GM12878 (cell line): ENCODE data around the gene FAM124B. TPM values are rescaled to one million over a fixed set of nuclear protein-coding genes. Genes with fewer than 3 reads are reported as not detected.

Experiments used
- ATAC-seq: fragments of 200-7000 bp; cut with Tn5 transposase; 3 replicates; pipeline ENCODE4 v1.9.1; 2020; ENCODE audit warnings: mild to moderate bottlenecking, moderate library complexity
- BruUV-seq: library from RNA; stranded (reverse); fragments of 400-500 nt; replicated peaks from 2 replicates; lab custom pipeline; 2021; lab: Mats Ljungman, UMichigan
- CTCF ChIA-PET: fragments of 300-600 bp; sonication (Branson Sonifier 250); formaldehyde crosslinking; extraction: SDS; loops from one replicate; lab custom pipeline; 2021; ENCODE audit warnings: inconsistent platforms; lab: Yijun Ruan, JAX
- POLR2A ChIA-PET: fragments of 350-600 bp; formaldehyde crosslinking; extraction: SDS; loops from one replicate; lab custom pipeline; 2021; ENCODE audit warnings: inconsistent platforms; lab: Charles Lee
- RAD21 ChIA-PET: fragments of 300-600 bp; sonication (Branson Sonifier 250); formaldehyde crosslinking; loops from one replicate; lab custom pipeline; 2023; ENCODE audit warnings: antibody characterized with exemption; ENCODE audit not compliant: unreplicated experiment; lab: Charles Lee
- SMC1A ChIA-PET: fragments of 300-600 bp; sonication (Branson Sonifier 250); formaldehyde crosslinking; loops from one replicate; lab custom pipeline; 2023; ENCODE audit not compliant: unreplicated experiment, uncharacterized antibody; lab: Charles Lee
- DNase-seq: peaks from one replicate; pipeline ENCODE4 v3.0.0-alpha.2; 2011; ENCODE audit warnings: low read depth, low spot score
- FAIRE-seq: peaks from 3 replicates; lab custom pipeline; 2011; peaks lifted over from hg19 to GRCh38; lab: Jason Lieb, UNC
- H2AFZ ChIP-seq: 2 replicates; pipeline ENCODE4 v1.6.0; 2011; ENCODE audit warnings: low read depth, low read length, control low read depth; ENCODE audit not compliant: control insufficient read depth
- H3K27ac ChIP-seq: 2 replicates; pipeline ENCODE4 v1.5.1; 2011; ENCODE audit warnings: control low read depth; ENCODE audit not compliant: control insufficient read depth, insufficient read depth
- H3K27me3 ChIP-seq, 2 experiments: replicated peaks in 1 of 2; 2 replicates each; pipeline versions ENCODE4 v1.6.0 to v1.6.1; 2011; ENCODE audit warnings: low read length in 1 of 2; ENCODE audit not compliant: control insufficient read depth in 2 of 2, insufficient read depth in 2 of 2
- H3K36me3 ChIP-seq, 2 experiments: 2 replicates each; pipeline ENCODE4 v1.5.1; 2011; ENCODE audit warnings: low read length in 1 of 2; ENCODE audit not compliant: control insufficient read depth in 2 of 2, insufficient read depth in 2 of 2
- H3K4me1 ChIP-seq: 2 replicates; pipeline ENCODE4 v1.6.1; 2011; ENCODE audit warnings: mild to moderate bottlenecking, low read length, moderate library complexity, mixed read lengths; ENCODE audit not compliant: control insufficient read depth, insufficient read depth
- H3K4me2 ChIP-seq: 2 replicates; pipeline ENCODE4 v1.6.0; 2011; ENCODE audit warnings: control low read depth; ENCODE audit not compliant: control insufficient read depth, insufficient read depth
- H3K4me3 ChIP-seq: fragments of 200-600 bp; sonication (generic); 2 replicates; pipeline ENCODE4 v1.5.1; 2016
- H3K79me2 ChIP-seq: 2 replicates; pipeline ENCODE4 v1.6.0; 2011; ENCODE audit warnings: low read length; ENCODE audit not compliant: control insufficient read depth, insufficient read depth
- H3K9ac ChIP-seq: 2 replicates; pipeline ENCODE4 v1.8.0; 2011; ENCODE audit warnings: low read length, control low read depth, mixed read lengths; ENCODE audit not compliant: control insufficient read depth, insufficient read depth
- H3K9me3 ChIP-seq: replicated peaks from 3 replicates; pipeline ENCODE4 v1.5.1; 2011; ENCODE audit warnings: mild to moderate bottlenecking, low read length; ENCODE audit not compliant: control insufficient read depth, insufficient read depth
- H4K20me1 ChIP-seq: 2 replicates; pipeline ENCODE4 v1.6.0; 2011; ENCODE audit not compliant: control insufficient read depth, insufficient read depth
- CREB1 ChIP-seq: IDR thresholded peaks from 2 replicates; pipeline ENCODE4 v1.6.1; 2012; ENCODE audit warnings: low read depth, mild to moderate bottlenecking, inconsistent platforms
- EGR1 ChIP-seq, 2 experiments: IDR thresholded peaks; 1 replicate in 1 of 2; 2 replicates in 1 of 2; pipeline ENCODE4 v1.6.1; 2011 to 2012; ENCODE audit warnings: low read depth in 2 of 2, low read length in 2 of 2, borderline replicate concordance in 1 of 2, mild to moderate bottlenecking in 1 of 2, moderate library complexity in 1 of 2
- HDAC6 ChIP-seq: fragments of 200-600 bp; sonication (generic); IDR thresholded peaks from one replicate; pipeline ENCODE4 v1.8.0; 2017; ENCODE audit warnings: antibody characterized with exemption; ENCODE audit not compliant: unreplicated experiment
- LARP7 ChIP-seq: fragments of 450-650 bp; IDR thresholded peaks from 2 replicates; pipeline ENCODE4 v1.6.1; 2017; ENCODE audit warnings: mild to moderate bottlenecking
- MAX ChIP-seq: IDR thresholded peaks from 2 replicates; pipeline ENCODE4 v1.6.1; 2012; ENCODE audit warnings: low read depth, low read length, improper control_type of control experiment
- NKRF ChIP-seq: fragments of 450-650 bp; conservative IDR thresholded peaks from 2 replicates; pipeline ENCODE4 v1.6.1; 2017; ENCODE audit warnings: mild to moderate bottlenecking, moderate library complexity
- RCOR1 ChIP-seq: conservative IDR thresholded peaks from 2 replicates; pipeline ENCODE4 v1.6.1; 2012; ENCODE audit warnings: low read depth, low read length, improper control_type of control experiment
- SMARCA5 ChIP-seq: fragments of 450-650 bp; IDR thresholded peaks from 2 replicates; pipeline ENCODE4 v1.6.1; 2017; ENCODE audit warnings: mild to moderate bottlenecking
- ZNF24 ChIP-seq: fragments of 450-650 bp; IDR thresholded peaks from 2 replicates; pipeline ENCODE4 v1.6.1; 2017; ENCODE audit warnings: antibody characterized with exemption, mild to moderate bottlenecking
- ZNF622 ChIP-seq: fragments of 450-650 bp; IDR thresholded peaks from 2 replicates; pipeline ENCODE4 v1.6.1; 2017; ENCODE audit warnings: mild to moderate bottlenecking, inconsistent platforms
- WGBS: methylation state at CpG from one replicate; pipeline ENCODE4 v1.1.6; 2016; ENCODE audit warnings: low lambda C conversion rate; ENCODE audit not compliant: insufficient replicate concordance, insufficient coverage; ENCODE audit errors: missing lambda C conversion rate; 5-methylcytosine and 5-hydroxymethylcytosine counted together
- in situ Hi-C: fragments of 300-500 bp; cut with MboI; formaldehyde crosslinking; loops from 9 replicates; pipeline ENCODE4 v1.14.3; 2018; ENCODE audit warnings: mixed read lengths
- intact Hi-C: fragments of 100-400 bp; cut with micrococcal nuclease; formaldehyde crosslinking; loops from one replicate; pipeline ENCODE4 v1.14.2; 2022; ENCODE audit not compliant: unreplicated experiment
- polyA plus RNA-seq, 11 experiments: library from polyadenylated mRNA; depleted of rRNA in 4 of 11; unstranded in 6 of 11; stranded (reverse) in 5 of 11; fragments of >200 nt; fragmentation: Nextera tagmentation in 4 of 11; fragmentation: Illumina TruSeq in 1 of 11; extraction: Ambion mirVana in 4 of 11; extraction: Trizol in 1 of 11; gene quantifications; 1 replicate in 1 of 11; 2 replicates in 10 of 11; pipeline versions ENCODE4 v1.2.1 to v1.2.3, GENCODE V29; 2011 to 2016; ENCODE audit warnings: inconsistent platforms in 2 of 11, missing spikeins in 2 of 11, low read depth in 1 of 11
- total RNA-seq, 4 experiments: library from RNA; depleted of rRNA in 3 of 4; stranded (reverse); fragments of >200 nt in 3 of 4; fragmentation: Illumina TruSeq in 1 of 4; extraction: Trizol in 1 of 4; gene quantifications; 2 replicates each; pipeline versions ENCODE4 v1.2.1 to v1.2.3, GENCODE V29; 2013 to 2021

The FAM124B gene
- total and polyA plus RNA-seq, 10 of the 15 experiments (the other 5 are each of a cell fraction or from before 2014, with no cell fraction given): not detected

GRCh38 chr2:224448236-224448635, 46.3 kb upstream of the FAM124B start:
- H3K27me3 ChIP-seq: peaks cover 0 to 3% of the 10 kb centered on the region in 2 experiments; a peak in 1 of 4 replicates
- CTCF ChIA-PET: interaction anchor here (0.9 to 2.4 kb wide), 5 partner anchors 10 to 197 kb away, joined by 3 to 6 read pairs (median 3); no protein-coding TSS in a partner anchor
- H2AFZ ChIP-seq: no peak overlapping the region
- in situ Hi-C loops: no loop called here
- H3K27ac ChIP-seq: no peak overlapping the region
- no peaks in the 10 kb centered on the region for H3K9me3 ChIP-seq
- SMC1A ChIA-PET: interaction anchor here (0.7 kb wide), 1 partner anchor 1717 kb away, joined by 3 read pairs; no protein-coding TSS in a partner anchor
- ATAC-seq (no peak), FAIRE-seq (no peak), DNase-seq (no peak)
- H3K36me3 ChIP-seq: no peaks in the 10 kb centered on the region
- intact Hi-C loops: loop anchor here (2.0 kb wide), 1 partner anchor 91 kb away; no protein-coding TSS in a partner anchor
- H3K4me1 ChIP-seq: no peaks in the 10 kb centered on the region
- RAD21 ChIA-PET: no interaction called here
- H4K20me1 ChIP-seq: no peaks in the 10 kb centered on the region
- H3K79me2 ChIP-seq: no peaks in the 10 kb centered on the region
- no peak overlapping the region for H3K4me3 ChIP-seq
- POLR2A ChIA-PET: no interaction called here
- no peak for TF ChIP-seq RCOR1
- TF ChIP-seq MAX: no peak
- TF ChIP-seq CREB1: no peak
- TF ChIP-seq LARP7: no peak
- TF ChIP-seq EGR1 (IDR thresholded peaks at IDR 0.05; ENCODE audit: borderline replicate concordance in 1 of 2, low read depth in 2 of 2, low read length in 2 of 2): no peak
- no peak for TF ChIP-seq NKRF
- no peak for TF ChIP-seq ZNF622
- TF ChIP-seq SMARCA5: no peak
- TF ChIP-seq ZNF24: no peak
- no peak for TF ChIP-seq HDAC6
- no TSS peak for BruUV-seq
- 59% methylated on average over 1 of the region's 1 CpG for WGBS
- H3K4me2 ChIP-seq: no peak overlapping the region
- no peak overlapping the region for H3K9ac ChIP-seq
